ENCODE data around the gene BMS1.
"Not testable (repeated sequence)": the region's sequence is repeated elsewhere in the genome, so short reads cannot be mapped to it uniquely, and the experiment has no call there.

The BMS1 gene

GRCh38 chr10:42827201-42827600 is 44.6 kb downstream of the BMS1 start:
- no peaks in the 10 kb centered on the region for H3K27me3 ChIP-seq (ENCODE audit: control insufficient read depth, insufficient read depth, low read length)
- no peak overlapping the region for H3K27ac ChIP-seq
- no peaks in the 10 kb centered on the region for H3K36me3 ChIP-seq (ENCODE audit: control insufficient read depth, insufficient read depth, low read length)
- no peak overlapping the region for H3K9ac ChIP-seq
- H3K4me1 ChIP-seq = no peaks in the 10 kb centered on the region
- H3K4me2 ChIP-seq (ENCODE audit: low read length) = no peak overlapping the region
- no peak overlapping the region for H2AFZ ChIP-seq
- no peaks in the 10 kb centered on the region for H3K9me3 ChIP-seq (ENCODE audit: control insufficient read depth, low read length)
- no peak overlapping the region for H3K4me3 ChIP-seq (ENCODE audit: low read depth, low read length)
- H3K79me2 ChIP-seq = peaks cover 2% of the 10 kb centered on the region
- TF ChIP-seq, protein P1, sequence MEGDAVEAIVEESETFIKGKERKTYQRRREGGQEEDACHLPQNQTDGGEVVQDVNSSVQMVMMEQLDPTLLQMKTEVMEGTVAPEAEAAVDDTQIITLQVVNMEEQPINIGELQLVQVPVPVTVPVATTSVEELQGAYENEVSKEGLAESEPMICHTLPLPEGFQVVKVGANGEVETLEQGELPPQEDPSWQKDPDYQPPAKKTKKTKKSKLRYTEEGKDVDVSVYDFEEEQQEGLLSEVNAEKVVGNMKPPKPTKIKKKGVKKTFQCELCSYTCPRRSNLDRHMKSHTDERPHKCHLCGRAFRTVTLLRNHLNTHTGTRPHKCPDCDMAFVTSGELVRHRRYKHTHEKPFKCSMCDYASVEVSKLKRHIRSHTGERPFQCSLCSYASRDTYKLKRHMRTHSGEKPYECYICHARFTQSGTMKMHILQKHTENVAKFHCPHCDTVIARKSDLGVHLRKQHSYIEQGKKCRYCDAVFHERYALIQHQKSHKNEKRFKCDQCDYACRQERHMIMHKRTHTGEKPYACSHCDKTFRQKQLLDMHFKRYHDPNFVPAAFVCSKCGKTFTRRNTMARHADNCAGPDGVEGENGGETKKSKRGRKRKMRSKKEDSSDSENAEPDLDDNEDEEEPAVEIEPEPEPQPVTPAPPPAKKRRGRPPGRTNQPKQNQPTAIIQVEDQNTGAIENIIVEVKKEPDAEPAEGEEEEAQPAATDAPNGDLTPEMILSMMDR (IDR thresholded peaks at IDR 0.05) = peak; percentile 5

- not testable (repeated sequence) for H3K4me2 ChIP-seq (ENCODE audit: low read length); H3K4me1 ChIP-seq; H3K36me3 ChIP-seq (ENCODE audit: control insufficient read depth, insufficient read depth, low read length); H3K9me3 ChIP-seq (ENCODE audit: control insufficient read depth, low read length); H3K27ac ChIP-seq; H3K9ac ChIP-seq; H3K27me3 ChIP-seq (ENCODE audit: control insufficient read depth, insufficient read depth, low read length); H2AFZ ChIP-seq; H3K4me3 ChIP-seq (ENCODE audit: low read depth, low read length); H3K79me2 ChIP-seq
These were observed 45.8 kb downstream of the BMS1 start for GRCh38 chr10:42828391-42828790.

DNA sequence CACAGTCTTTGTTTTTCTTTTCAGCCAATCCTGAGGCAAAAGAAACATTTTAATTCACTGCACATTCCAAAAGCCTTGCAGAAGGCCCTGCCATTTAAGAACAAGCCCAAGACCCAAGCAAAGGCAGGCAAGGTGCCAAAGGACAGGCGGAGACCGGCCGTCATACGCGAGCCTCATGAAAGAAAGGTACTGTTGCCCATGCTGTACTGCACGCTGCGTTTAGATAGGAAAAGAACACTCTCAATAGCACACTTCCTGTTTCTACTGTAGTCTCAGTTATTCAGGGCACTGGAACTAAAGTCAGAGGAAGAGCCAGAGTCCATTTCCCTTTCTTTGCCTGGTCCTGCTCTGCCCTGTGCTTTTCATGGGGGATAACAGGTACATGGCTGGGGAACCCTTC is 47.6 kb downstream of the BMS1 start:
- Histone ChIP-seq H3K4me2 (ENCODE audit: low read length) (no peak overlapping the region), H3K4me3 (ENCODE audit: low read depth, low read length) (no peak overlapping the region), H3K9ac (no peak overlapping the region), H3K4me1 (no peaks in the 10 kb centered on the region), H3K27ac (no peak overlapping the region), H3K27me3 (ENCODE audit: control insufficient read depth, insufficient read depth, low read length) (no peaks in the 10 kb centered on the region), H2AFZ (no peak overlapping the region), H3K9me3 (ENCODE audit: control insufficient read depth, low read length) (no peaks in the 10 kb centered on the region), H3K36me3 (ENCODE audit: control insufficient read depth, insufficient read depth, low read length) (no peaks in the 10 kb centered on the region), H3K79me2 (peaks cover 2% of the 10 kb centered on the region)
- TF ChIP-seq, protein P1 (IDR thresholded peaks at IDR 0.05) = no peak

- H2AFZ ChIP-seq = no peak overlapping the region
- H3K4me2 ChIP-seq (ENCODE audit: low read length) = no peak overlapping the region
- no peak overlapping the region for H3K27ac ChIP-seq
- H3K79me2 ChIP-seq = no peaks in the 10 kb centered on the region
- H3K9ac ChIP-seq = no peak overlapping the region
- TF ChIP-seq, protein P1 (IDR thresholded peaks at IDR 0.05) = no peak
- H3K4me1 ChIP-seq = no peaks in the 10 kb centered on the region
- no peaks in the 10 kb centered on the region for H3K9me3 ChIP-seq (ENCODE audit: control insufficient read depth, low read length)
- H3K36me3 ChIP-seq (ENCODE audit: control insufficient read depth, insufficient read depth, low read length) = no peaks in the 10 kb centered on the region
- H3K27me3 ChIP-seq (ENCODE audit: control insufficient read depth, insufficient read depth, low read length) = no peaks in the 10 kb centered on the region
- H3K4me3 ChIP-seq (ENCODE audit: low read depth, low read length) = no peak overlapping the region
These were observed 53.5 kb downstream of the BMS1 start for GRCh38 chr10:42836096-42836495.

DNA sequence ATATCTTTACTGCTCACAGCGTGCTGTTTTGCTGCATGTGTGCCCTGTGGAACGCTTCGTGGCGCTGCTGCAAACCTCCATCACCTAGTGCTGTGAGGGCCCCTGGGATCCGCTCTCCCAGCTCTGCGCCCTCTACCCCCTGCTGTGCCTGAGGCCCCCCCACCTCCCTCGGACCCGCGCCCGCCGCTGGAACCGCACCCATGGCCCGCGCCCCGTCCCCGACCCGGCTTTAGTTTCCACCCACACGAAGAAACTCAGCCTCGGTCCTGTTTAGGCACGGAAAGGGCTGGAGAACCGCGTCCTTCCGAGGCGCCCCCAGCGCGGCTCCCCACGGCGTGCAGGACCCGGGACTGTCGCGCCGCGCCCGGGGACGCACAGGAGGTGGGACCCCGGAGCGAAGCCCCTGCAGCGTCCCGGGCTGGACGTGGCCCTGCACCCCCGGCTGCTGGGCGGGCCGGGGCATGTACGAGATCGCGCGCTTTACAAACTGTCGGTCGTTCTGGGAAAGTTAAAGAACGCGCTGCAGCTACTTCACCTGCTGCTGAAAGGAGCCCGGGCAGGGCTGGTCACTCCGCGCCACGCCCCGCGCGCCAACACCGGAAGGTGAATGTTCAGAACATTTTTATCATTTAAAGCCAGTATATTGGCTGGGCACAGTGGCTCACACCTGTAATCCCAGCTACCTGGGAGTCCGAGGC is 54.3 kb downstream of the BMS1 start:
- Histone ChIP-seq H2AFZ (peak overlapping the region; percentile 59), H3K9me3 (ENCODE audit: control insufficient read depth, low read length) (no peaks in the 10 kb centered on the region), H3K27ac (no peak overlapping the region), H3K79me2 (no peaks in the 10 kb centered on the region), H3K4me3 (ENCODE audit: low read depth, low read length) (peak overlapping the region; percentile 11), H3K4me2 (ENCODE audit: low read length) (peak overlapping the region; percentile 68), H3K36me3 (ENCODE audit: control insufficient read depth, insufficient read depth, low read length) (no peaks in the 10 kb centered on the region), H3K9ac (no peak overlapping the region), H3K27me3 (ENCODE audit: control insufficient read depth, insufficient read depth, low read length) (no peaks in the 10 kb centered on the region), H3K4me1 (no peaks in the 10 kb centered on the region)
- TF ChIP-seq, protein P1 (IDR thresholded peaks at IDR 0.05) = no peak

- H3K4me2 ChIP-seq (ENCODE audit: low read length); H3K27me3 ChIP-seq (ENCODE audit: control insufficient read depth, insufficient read depth, low read length); H3K27ac ChIP-seq; H2AFZ ChIP-seq; H3K36me3 ChIP-seq (ENCODE audit: control insufficient read depth, insufficient read depth, low read length); H3K4me3 ChIP-seq (ENCODE audit: low read depth, low read length); H3K79me2 ChIP-seq; H3K9me3 ChIP-seq (ENCODE audit: control insufficient read depth, low read length); H3K9ac ChIP-seq; H3K4me1 ChIP-seq: not testable (repeated sequence)
These were observed 62.2 kb downstream of the BMS1 start for GRCh38 chr10:42844810-42845209.

DNA sequence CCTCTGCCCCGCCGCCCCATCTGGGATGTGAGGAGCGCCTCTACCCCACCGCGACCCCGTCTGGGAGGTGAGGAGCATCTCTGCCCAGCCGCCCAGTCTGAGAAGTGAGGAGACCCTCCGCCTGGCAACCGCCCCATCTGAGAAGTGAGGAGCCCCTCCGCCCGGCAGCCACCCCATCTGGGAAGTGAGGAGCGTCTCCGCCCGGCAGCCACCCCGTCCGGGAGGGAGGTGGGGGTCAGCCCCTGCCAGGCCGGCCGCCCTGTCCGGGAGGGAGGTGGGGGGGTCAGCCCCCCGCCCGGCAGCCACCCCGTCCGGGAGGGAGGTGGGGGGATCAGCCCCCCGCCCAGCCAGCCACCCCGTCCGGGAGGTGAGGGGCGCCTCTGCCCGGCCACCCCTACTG is 64.7 kb downstream of the BMS1 start:
- not testable (repeated sequence) for H3K36me3 ChIP-seq (ENCODE audit: control insufficient read depth, insufficient read depth, low read length); H3K79me2 ChIP-seq; H3K4me3 ChIP-seq (ENCODE audit: low read depth, low read length); H3K9ac ChIP-seq; H3K4me2 ChIP-seq (ENCODE audit: low read length); H3K27ac ChIP-seq; H3K9me3 ChIP-seq (ENCODE audit: control insufficient read depth, low read length); H2AFZ ChIP-seq; H3K27me3 ChIP-seq (ENCODE audit: control insufficient read depth, insufficient read depth, low read length); H3K4me1 ChIP-seq

Data from parathyroid adenoma (tissue), 2 donors.